GM18507 (cell line): ENCODE data around the gene ST6GAL2.

Experiments
- DNase-seq: peaks from one replicate; pipeline ENCODE4 v3.0.0; 2011; ENCODE audit warnings: low read depth; ENCODE audit not compliant: insufficient read length; ENCODE audit errors: extremely low spot score
- FAIRE-seq: peaks from 2 replicates; lab custom pipeline; 2011; peaks lifted over from hg19 to GRCh38; lab: Jason Lieb, UNC

The ST6GAL2 gene

DNA sequence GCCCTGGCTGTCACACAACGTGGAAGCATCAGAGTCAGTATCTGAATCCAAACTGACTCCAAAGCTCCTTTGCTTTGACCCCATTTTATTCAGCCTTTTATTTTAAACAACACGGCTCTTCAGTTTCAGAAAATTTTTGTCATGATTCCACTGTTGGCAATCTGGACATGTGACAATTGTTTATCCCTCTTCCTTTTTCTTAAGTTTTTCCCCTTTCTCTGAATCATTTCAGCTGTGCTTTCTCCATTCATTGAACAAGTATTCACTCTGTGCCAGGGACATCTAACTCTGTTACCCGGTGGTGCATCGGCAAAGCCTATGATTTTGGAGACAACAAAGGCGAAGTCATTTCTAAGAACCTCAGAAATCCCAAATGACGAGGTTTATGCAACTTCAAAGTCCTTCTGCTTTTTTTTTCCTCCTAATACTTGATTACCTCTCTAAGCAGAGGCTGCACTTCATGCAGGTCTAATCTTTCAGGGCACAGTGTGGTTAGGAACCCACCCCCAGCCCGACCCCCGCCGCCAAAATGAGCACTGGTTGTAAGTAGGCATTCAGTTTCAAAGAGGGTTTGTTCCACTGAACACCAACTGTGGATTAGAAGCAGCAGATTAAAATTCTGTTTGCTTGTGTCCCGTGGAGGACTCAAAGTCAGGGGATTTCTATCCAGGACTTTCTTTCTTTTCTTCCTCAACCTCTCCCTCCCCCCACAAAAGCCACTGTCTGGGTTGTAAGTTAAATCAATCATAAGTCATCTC is 18.6 kb downstream of the ST6GAL2 start:
- FAIRE-seq (no peak), DNase-seq (no peak)

DNA sequence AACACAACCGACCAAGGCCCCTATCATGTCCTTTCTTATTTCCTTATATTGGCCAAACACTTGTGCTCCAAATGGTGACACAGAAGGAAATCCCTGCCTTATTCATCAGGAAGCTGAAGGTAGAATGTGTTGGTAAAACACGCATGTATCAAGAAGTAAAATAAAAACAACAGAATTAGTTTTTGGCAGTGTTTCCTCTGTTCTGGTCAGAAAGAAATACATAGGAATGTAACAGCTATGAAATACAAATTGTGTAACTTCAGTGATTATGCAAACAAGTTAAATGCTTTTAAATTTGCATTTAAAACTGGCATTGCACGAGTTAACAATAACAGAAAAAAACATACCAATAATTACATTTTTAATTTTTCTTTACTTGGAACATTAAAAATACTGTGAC is 19.3 kb downstream of the ST6GAL2 start:
- DNase-seq, result no peak
- no peak for FAIRE-seq

DNA sequence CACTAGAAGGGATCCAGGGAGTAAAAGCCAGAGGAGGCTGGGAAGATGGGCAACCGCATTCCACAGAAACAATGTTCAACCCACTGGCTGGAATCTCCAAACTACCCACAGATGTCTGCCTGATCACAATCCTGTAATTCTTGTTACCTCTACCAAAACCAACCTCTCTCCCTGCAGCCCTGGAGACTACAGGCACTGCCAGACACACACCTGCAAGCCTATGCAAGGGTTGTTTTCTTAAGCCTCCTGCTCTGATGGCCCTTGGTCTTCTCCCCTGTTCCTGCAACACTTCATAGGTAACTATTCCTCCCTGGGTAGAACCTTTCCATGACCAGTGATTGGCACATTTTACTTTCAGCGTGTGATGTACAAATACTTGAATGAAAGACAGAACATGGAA is 21.9 kb downstream of the ST6GAL2 start:
- FAIRE-seq, result no peak
- no peak for DNase-seq

DNA sequence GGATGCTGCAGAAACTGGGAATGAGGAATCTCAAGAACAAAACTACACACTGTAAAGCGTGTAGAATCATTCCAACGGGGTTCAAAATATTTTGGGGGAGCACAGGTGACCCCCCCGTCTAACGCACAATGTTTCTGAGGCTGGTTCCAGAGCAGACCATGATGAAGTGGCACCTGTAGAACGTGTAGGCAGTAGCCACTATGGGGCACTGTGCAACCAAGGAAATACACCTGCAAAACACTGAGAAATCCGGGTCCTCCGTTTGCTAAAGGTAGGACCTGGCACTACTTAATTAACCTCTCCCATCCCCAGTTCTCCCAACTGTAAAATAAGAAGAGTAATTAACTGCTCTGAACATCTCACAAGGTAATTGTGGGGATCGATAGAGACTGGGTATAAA is 22.6 kb downstream of the ST6GAL2 start:
- FAIRE-seq (no peak), DNase-seq (no peak)

DNA sequence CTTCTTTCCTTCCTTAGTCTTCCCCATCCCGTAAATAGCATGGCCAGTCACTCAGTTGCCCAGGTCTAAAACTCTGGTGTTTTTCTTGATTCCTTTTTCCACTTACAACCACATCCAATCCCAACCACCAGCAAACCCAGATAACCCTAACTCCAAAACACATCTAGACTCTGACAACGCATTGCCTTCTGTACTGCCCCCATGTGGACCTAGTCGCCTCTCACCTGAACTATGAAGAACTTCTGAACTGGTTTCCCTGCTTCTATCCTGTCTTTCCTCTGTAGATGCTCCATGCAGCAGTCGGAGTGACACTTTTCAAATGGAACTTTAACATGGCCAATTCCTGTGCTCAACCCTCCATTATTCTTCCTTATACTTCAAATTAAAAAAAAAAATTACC is 26.5 kb downstream of the ST6GAL2 start:
- FAIRE-seq (no peak), DNase-seq (no peak)

DNA sequence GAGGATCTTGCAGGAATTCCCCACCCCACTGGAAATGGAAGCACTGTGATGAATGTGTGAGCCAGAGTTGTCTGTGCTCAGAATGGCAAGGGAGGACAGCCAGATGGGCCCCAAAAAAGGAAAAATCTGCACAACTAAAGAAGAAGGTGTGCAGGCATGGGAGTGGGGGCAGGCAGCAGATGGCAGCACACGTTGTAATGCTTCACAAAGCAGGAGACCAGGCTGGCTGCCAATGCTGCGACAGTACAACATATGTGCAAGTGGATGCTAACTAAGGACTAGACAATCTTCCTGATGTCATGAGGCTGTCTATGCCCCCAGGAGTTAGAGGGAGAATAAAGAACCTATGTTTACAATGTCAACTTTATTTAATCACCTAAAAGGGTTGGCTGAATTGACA is 27.2 kb downstream of the ST6GAL2 start:
- FAIRE-seq (no peak), DNase-seq (no peak)

DNA sequence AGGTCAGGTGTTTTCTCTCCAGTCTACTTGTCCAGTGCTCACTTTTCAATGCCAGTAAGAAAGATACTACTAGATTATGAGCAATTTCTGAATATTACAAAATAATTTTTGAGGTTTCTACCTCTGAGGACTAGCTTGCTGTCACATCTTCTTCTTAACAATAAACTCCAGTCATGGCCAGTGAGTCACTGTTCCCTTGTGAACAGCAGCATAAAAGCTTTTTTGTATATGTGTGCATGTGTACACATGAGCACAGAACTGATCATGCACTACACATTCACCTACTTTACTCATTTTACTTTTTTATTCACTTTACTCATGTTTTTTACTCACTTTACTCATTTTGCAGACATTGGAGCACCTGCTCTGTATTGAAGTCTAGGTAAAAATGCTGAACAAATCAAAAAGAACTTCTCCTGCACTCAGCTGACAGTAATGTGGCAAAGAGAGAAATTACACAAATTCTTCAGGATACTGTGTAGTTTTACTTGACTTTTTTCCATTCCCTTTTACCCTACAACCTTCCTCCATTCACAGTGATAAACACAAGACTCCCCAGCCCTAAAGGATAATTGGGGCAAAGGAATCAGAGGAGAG is 28.0 kb downstream of the ST6GAL2 start:
- FAIRE-seq (no peak), DNase-seq (no peak)

DNA sequence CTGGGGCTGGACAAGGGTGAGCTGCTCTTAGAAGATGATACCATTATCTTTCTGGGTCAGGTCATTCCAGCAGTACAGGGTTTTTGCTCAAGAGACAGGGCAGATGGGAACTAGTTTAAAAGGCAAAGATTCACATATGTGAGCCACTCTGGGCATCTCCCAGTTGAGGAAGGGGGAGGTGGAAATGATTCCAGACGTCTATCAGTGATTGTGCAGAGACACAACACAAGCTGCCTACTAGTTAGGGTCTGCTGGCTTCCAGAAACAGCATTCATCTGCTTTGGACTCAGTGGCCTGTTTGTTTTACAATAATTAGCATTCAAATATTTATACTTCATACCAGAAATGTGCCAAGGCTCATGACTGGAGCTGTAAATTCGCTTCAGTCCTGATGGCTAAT is 32.3 kb downstream of the ST6GAL2 start:
- FAIRE-seq, result no peak
- DNase-seq, result no peak

DNA sequence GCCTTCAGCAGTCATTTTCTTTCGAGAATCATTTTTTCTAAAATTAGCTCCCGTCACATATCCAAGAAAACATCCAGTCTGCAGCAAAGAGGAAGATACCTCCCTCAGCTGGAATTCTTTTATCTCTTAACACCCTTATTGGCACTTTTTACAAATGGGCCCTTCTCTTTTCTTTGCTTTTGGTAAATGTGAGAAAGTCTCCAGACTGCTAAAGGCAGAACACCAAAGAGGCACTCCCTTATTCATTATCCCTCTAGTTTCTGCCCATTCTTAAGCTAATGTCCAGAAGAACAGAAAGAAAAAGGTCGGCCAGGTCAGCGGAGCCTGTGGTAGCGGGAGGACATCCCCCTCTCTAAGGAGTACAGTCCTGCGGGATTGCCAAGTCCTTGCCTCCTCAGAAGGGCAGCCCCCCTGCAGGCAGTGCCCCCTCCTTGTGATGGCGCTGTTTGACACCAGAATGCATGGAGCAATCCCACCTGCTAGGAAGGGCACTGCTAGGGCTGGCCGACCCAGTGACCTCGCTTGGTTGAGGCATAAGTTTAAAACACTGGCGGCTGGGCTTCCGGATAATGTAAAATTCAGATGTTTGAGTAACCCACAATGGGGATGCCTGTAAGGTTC is 34.0 kb downstream of the ST6GAL2 start:
- no peak for DNase-seq
- FAIRE-seq, result no peak

DNA sequence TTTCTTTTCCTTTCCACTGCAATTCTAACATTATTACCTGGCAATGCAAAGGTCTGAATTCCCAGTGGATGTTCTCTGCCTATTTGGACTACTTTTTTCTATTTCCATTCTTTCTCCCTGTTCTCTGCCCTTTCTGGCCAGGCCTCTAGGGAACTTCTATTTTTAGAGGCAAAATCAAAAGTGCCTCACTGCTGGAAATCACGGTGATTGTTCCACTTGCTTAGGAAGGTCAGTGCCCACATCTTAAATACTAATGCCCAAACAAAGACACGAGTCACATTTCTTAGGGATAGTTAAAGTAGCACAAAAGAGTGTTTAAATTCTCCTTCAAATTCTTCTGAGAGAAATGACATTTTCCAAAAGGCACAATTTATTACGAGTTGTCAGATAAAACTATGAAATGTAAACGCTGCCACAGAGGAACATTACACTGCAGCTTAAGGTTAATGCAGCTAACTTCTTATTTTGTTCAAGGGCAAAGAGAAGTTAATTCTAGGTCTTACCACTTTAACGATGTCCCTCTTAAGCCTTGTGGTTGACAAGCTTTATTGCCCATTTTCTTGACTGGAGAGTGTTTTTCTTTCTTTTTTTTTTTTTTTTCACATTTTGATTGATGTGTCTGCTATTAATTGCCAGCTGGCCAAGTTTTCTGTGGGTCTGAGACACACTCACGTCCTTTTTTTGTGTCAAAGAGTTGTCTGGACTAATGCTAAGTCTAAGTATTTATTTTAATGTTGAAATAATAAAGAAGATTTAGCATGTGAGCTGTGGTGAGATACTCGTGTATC is 34.7 kb downstream of the ST6GAL2 start:
- FAIRE-seq (no peak), DNase-seq (no peak)

DNA sequence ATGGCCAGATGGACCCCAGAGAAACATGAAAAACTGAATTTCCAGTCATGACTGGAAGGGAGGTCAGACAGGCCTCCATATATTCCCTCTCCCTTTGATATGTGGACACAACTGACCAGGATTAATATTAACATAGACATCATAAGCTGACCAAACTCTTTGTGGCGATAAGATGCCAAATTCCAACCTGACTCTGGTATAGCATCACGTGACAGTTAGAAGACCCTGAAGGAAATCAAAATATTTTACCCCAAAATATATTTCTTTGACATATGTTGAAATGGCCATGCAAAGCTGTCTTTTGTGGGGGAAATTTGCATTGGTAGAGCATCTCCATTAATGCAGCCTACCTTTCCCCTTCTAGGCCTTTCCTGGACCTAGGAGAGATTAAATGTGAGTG is 36.7 kb downstream of the ST6GAL2 start:
- FAIRE-seq (no peak), DNase-seq (no peak)

DNA sequence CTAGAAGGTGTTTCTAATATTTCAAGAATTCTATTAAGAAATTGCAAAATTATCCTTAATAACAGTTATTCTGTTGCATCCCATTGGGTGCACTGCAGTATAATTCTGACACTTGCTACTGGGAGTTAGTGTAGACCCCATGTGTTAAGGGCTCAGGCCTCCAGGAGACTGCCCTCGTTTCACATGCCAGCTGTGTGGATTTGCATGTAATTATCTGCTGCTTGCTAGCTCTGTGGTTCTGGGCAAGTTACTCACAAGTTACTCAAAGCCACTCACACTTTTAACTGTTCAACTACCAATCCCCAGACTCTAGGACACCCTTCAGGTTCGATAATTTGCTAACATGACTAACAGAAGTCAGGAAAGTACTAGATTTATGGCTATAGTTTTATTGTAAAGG is 38.6 kb downstream of the ST6GAL2 start:
- FAIRE-seq, result no peak
- no peak for DNase-seq

DNA sequence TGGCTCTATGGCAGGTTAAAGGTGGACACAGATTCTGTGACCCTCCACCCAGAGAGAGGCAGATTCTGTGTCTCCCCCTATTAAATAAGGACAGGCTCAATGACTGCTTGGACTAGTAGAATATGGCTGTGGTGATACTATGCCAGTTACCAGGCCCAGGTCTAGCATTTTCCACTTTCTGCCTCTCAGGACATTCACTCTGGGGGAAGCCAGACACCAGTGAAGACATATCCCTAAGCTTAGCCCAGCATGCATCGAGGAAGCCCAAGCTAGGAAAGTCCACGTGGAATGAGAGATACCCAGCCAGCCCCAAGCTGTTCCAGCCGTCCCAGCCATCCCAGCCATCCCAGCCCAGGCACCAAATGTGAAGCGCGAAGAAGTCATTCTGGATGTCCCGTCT is 40.3 kb downstream of the ST6GAL2 start:
- DNase-seq, result no peak
- no peak for FAIRE-seq

DNA sequence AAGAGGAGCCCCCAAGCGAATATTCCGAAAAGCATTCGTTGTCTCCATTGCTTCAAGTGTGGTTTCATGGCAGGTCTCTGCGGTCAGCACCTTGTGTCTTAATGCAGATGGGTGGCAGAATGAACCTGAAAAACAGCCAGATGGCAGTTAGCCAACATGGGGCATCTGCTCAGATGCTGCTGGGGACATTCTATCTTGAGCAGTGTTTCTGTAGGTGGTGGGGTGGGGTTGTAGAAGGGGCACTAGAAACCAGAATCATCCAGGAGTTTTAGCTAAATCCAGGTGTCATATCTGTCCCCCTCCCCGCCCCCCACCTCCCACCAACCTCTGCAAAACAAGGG is 42.1 kb downstream of the ST6GAL2 start:
- FAIRE-seq, result no peak

DNA sequence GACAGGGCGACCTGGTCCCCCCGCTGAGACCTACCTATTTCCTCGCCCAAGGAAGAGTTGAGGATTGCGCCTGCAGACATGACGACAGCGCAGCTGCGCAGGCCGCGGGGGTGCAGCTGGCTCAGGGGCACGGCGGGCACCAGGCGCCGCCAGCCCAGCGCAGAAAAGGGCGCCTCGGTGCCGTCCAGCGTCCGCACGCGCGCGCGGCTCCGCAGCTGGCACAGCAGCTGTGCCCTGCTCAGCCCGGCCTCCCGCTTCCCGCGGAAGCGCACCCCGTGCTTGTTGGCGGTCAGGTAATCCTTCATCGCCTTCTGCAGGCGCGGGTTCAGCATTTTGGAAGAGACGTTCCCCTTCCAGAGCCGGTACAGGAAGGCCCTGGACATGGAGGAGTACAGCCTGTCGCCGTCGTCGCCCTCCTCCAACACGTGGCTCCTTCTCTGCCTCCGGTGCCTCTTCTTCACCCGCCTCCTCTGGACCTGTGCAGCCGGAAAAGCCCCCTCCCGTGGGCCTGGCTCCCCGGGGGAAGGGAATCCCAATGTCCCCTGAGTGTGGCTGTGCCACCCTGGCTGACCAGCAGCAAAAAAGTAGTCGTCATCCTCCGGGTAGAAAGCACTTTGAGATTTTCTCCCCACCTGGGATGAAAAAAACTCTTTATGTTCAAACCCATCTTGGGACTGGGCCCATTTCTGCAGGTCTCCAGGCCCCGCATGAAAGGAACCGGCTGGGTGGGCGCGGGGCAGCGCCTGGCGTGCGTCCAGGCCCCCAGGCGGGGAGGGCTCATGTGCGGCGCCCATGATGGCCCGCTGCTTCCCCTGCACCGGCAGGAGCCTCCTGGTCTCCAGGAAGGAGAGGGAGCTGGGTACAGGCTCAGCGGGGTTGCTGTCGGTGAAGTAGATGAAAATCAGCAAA is 42.7 kb downstream of the ST6GAL2 start:
- FAIRE-seq, result no peak
- no peak for DNase-seq

More for the DNA sequence above, 42.1 kb downstream of the ST6GAL2 start:
- no peak for DNase-seq

DNA sequence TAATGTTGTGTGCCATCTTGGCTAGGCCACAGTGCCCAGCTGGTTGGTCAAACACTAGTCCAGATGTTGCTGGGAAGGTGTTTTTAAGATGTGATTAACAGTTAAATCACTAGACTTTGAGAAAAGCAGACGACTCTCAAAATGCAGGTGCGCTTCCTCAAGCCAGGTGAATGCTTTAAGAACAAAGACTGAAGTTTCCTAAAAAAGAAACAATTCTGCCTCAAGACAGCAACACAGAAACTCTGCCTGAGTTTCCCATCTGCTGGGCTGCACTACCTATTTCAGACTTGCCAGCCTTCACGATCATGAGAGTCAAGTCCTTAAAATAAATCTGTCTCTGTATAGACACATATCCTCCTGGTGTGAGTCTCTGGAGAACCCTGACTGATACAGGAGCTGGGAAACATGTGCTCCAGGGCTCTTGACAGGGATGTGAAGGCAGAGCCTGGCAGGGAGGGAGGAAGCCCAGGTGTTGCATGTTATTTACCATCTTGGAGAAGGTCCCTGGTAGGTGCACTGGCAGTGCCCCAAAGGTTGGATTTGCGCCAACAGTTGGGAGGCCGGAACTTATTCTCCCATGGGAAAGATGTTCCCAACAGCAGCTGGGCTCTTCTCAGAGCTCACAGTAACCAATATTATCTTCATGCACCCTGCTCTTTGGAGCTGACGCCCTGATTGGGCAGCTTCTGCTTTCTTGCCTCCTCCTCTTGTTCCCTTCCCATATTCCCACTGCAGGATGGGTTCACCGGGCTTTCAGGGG is 43.9 kb downstream of the ST6GAL2 start:
- FAIRE-seq (no peak), DNase-seq (no peak)

DNA sequence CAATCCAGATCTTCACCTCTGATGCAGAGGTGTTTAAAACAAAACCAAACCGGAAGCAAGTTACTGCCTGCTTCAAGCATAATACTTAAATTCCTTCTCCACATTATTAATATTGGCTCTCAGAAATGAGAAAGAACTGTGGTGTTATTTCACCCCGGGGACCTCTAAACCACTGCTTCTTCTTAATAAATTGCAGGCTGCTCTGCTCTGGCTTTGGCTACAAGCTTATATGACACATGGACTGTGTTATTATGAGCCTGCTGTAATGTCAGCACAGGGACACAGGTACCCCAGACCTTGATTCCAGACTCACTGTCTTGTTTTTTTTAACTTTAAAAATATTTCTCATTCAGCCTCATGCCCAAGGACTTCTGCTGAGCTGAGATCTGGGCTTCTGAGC is 45.1 kb downstream of the ST6GAL2 start:
- DNase-seq, result no peak
- FAIRE-seq, result no peak

DNA sequence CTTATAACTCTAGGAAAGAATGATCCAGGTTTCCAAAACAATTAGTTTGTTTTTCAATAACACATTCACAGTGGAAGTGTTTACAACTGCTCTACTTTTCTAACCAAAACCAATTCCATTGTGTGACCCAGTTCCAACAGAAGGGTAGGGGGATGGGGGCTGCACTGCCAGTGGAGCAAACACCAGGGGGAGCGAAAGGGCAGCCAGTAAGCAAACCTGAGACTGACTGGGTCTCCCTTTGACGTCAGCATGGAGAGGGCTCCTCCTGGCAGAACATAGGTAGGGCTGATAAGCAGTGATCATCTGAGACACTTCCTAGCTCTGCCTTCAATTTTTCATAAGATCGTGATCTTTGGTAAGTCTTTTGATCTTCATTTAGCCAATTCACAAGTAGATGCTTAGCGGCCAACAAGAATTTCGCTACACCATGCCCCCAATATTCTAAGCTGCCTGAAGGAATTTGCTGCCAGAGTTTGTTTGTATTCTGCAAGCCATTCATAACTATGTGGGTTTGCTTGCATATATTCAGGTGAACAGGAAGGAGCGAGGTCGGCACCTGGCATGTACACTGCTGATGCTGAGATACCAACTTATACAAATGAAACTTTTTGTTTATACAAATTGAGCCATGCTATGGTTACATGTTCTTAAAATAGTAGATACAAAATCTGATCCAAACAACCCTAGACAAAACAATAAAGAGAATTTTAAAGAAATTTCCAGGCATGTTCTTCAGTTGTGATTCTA is 45.9 kb downstream of the ST6GAL2 start:
- no peak for DNase-seq
- no peak for FAIRE-seq
